Calu3 (cell line): ENCODE data around the gene SLC27A2. TPM values are rescaled to one million over a fixed set of nuclear protein-coding genes. Genes with fewer than 3 reads are reported as not detected.

ENCODE experiments used
- BruUV-seq: library from RNA; stranded (reverse); fragments of 400-500 nt; replicated peaks from 2 replicates; lab custom pipeline; 2021; lab: Mats Ljungman, UMichigan
- CTCF ChIA-PET: fragments of 300-600 bp; sonication (Branson Sonifier 250); formaldehyde crosslinking; loops from one replicate; lab custom pipeline; 2022; ENCODE audit warnings: antibody characterized with exemption; lab: Charles Lee
- DNase-seq: peaks from one replicate; pipeline ENCODE4 v3.0.0; 2022
- H3K27ac Mint-ChIP-seq: one replicate; pipeline ENCODE4 v1.8.0; 2022; ENCODE audit warnings: mixed read lengths; ENCODE audit not compliant: unreplicated experiment
- H3K27me3 Mint-ChIP-seq: one replicate; pipeline ENCODE4 v1.8.0; 2022; ENCODE audit warnings: mixed read lengths; ENCODE audit not compliant: unreplicated experiment
- H3K36me3 Mint-ChIP-seq: one replicate; pipeline ENCODE4 v1.8.0; 2022; ENCODE audit warnings: mild to moderate bottlenecking, moderate library complexity, mixed read lengths; ENCODE audit not compliant: insufficient read depth, unreplicated experiment
- H3K4me1 Mint-ChIP-seq: one replicate; pipeline ENCODE4 v1.8.0; 2022; ENCODE audit warnings: mild to moderate bottlenecking, low read depth, mixed read lengths; ENCODE audit not compliant: unreplicated experiment
- H3K4me3 Mint-ChIP-seq: one replicate; pipeline ENCODE4 v1.8.0; 2022; ENCODE audit warnings: mild to moderate bottlenecking, low read depth, moderate library complexity, mixed read lengths; ENCODE audit not compliant: unreplicated experiment
- H3K9me3 Mint-ChIP-seq: one replicate; pipeline ENCODE4 v1.8.0; 2022; ENCODE audit warnings: low read depth, mixed read lengths; ENCODE audit not compliant: unreplicated experiment
- CTCF ChIP-seq: fragments of 200-600 bp; IDR thresholded peaks from one replicate; pipeline ENCODE4 v1.8.0; 2022; ENCODE audit warnings: antibody characterized with exemption; ENCODE audit not compliant: unreplicated experiment
- intact Hi-C: fragments of 100-400 bp; cut with micrococcal nuclease; formaldehyde crosslinking; loops from one replicate; pipeline ENCODE4 v1.10.0; 2022; ENCODE audit not compliant: unreplicated experiment
- total RNA-seq: library from RNA; stranded (reverse); gene quantifications from 2 replicates; pipeline ENCODE4 v1.2.3, GENCODE V29; 2022

SLC27A2 gene
- total RNA-seq, 1 experiment from 2014 or later = 13.1 TPM

GRCh38 chr15:50192164-50192563, 10.2 kb downstream of the SLC27A2 start:
- BruUV-seq = no TSS peak
- no peak overlapping the region for H3K4me3 Mint-ChIP-seq
- CTCF ChIA-PET = no interaction called here

GRCh38 chr15:50192926-50193620, 11.1 kb downstream of the SLC27A2 start:
- Mint-ChIP-seq H3K27me3 (no peaks in the 10 kb centered on the region), H3K9me3 (no peaks in the 10 kb centered on the region), H3K4me3 (no peak overlapping the region), H3K4me1 (no peaks in the 10 kb centered on the region), H3K27ac (no peak overlapping the region), H3K36me3 (no peaks in the 10 kb centered on the region)
- no peak for DNase-seq
- no TSS peak for BruUV-seq
- intact Hi-C loops = no loop called here
- CTCF ChIA-PET = no interaction called here
- no peak for TF ChIP-seq CTCF

More at GRCh38 chr15:50192164-50192563, 10.2 kb downstream of the SLC27A2 start:
- Mint-ChIP-seq H3K27ac (no peak overlapping the region), H3K36me3 (no peaks in the 10 kb centered on the region), H3K4me1 (no peaks in the 10 kb centered on the region), H3K9me3 (no peaks in the 10 kb centered on the region), H3K27me3 (no peaks in the 10 kb centered on the region)
- no peak for TF ChIP-seq CTCF
- intact Hi-C loops = no loop called here
- DNase-seq = no peak

- BruUV-seq = no TSS peak
- H3K4me1 Mint-ChIP-seq = no peaks in the 10 kb centered on the region
- no peaks in the 10 kb centered on the region for H3K27me3 Mint-ChIP-seq
- no peaks in the 10 kb centered on the region for H3K36me3 Mint-ChIP-seq
- no peak overlapping the region for H3K4me3 Mint-ChIP-seq
- CTCF ChIA-PET = no interaction called here
- intact Hi-C loops = no loop called here
- DNase-seq = no peak
- TF ChIP-seq CTCF = no peak
- H3K9me3 Mint-ChIP-seq = no peaks in the 10 kb centered on the region
- H3K27ac Mint-ChIP-seq = no peak overlapping the region
Observed at GRCh38 chr15:50202003-50202402, 20.0 kb downstream of the SLC27A2 start.

GRCh38 chr15:50206020-50206419, 24.0 kb downstream of the SLC27A2 start:
- no TSS peak for BruUV-seq
- Mint-ChIP-seq H3K4me3 (no peak overlapping the region), H3K27me3 (no peaks in the 10 kb centered on the region), H3K36me3 (peaks cover 5% of the 10 kb centered on the region), H3K27ac (no peak overlapping the region), H3K4me1 (no peaks in the 10 kb centered on the region), H3K9me3 (peaks cover 2% of the 10 kb centered on the region)
- DNase-seq = no peak
- intact Hi-C loops = no loop called here
- no peak for TF ChIP-seq CTCF
- CTCF ChIA-PET = no interaction called here
